Fibroblast of mammary gland (primary cell): ENCODE measurements around the gene PITPNM3.

Experiments used
- DNase-seq: peaks from one replicate; pipeline ENCODE4 v3.0.0-alpha.2; 2010; ENCODE audit warnings: low read depth
- H3K4me3 ChIP-seq: 2 replicates; pipeline ENCODE4 v1.5.1; 2011; ENCODE audit warnings: low read depth, mild to moderate bottlenecking, low read length, moderate library complexity; ENCODE audit not compliant: control insufficient read depth
- TF ChIP-seq, protein P1 (sequence below): conservative IDR thresholded peaks from 2 replicates; pipeline ENCODE4 v1.5.1; 2011; ENCODE audit warnings: low read depth, low read length, inconsistent platforms; ENCODE audit not compliant: control insufficient read depth, insufficient read depth

Gene PITPNM3

DNA sequence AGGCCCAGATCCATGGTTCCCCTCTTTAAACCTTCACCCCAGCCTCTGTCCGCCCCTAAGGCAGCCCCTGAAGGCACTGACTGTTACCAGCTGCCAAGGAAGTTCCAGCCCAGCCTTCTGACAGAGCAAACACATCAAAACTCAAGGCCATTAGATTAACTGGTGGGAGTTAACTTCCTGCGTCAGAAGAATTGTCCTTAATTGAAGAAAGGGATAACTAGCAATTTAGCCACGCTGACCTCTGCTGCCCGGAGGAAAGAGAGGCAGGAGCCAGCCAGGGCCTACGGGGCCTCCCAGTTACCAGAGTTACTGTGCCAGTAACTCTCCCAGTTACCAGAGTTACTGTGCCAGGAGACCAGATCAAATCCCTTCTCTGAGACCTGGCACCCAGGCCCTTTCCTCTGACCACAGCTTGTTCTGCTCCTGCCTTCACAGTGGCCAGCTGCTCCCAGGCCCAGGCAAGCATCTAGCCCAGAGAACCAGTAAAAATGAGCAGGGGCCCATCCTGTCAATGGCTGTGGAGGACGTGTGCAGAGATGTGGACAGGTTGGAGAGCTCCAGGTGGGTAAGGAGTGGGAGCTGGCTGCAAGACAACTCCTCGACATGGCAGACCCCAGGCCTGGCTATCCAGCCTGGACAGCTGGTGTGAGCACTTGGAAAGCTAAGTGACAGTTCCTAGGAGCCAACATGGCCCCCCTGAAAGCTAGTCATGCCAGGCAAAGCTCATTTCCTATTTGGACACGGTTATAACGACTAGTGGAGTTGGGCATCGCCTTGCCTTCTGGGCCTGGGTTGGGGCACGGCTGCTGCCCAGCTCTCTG is 2.8 kb upstream of the PITPNM3 start:
- TF ChIP-seq, protein P1, sequence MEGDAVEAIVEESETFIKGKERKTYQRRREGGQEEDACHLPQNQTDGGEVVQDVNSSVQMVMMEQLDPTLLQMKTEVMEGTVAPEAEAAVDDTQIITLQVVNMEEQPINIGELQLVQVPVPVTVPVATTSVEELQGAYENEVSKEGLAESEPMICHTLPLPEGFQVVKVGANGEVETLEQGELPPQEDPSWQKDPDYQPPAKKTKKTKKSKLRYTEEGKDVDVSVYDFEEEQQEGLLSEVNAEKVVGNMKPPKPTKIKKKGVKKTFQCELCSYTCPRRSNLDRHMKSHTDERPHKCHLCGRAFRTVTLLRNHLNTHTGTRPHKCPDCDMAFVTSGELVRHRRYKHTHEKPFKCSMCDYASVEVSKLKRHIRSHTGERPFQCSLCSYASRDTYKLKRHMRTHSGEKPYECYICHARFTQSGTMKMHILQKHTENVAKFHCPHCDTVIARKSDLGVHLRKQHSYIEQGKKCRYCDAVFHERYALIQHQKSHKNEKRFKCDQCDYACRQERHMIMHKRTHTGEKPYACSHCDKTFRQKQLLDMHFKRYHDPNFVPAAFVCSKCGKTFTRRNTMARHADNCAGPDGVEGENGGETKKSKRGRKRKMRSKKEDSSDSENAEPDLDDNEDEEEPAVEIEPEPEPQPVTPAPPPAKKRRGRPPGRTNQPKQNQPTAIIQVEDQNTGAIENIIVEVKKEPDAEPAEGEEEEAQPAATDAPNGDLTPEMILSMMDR = no peak
- DNase-seq = no peak
- no peak overlapping the region for H3K4me3 ChIP-seq

DNA sequence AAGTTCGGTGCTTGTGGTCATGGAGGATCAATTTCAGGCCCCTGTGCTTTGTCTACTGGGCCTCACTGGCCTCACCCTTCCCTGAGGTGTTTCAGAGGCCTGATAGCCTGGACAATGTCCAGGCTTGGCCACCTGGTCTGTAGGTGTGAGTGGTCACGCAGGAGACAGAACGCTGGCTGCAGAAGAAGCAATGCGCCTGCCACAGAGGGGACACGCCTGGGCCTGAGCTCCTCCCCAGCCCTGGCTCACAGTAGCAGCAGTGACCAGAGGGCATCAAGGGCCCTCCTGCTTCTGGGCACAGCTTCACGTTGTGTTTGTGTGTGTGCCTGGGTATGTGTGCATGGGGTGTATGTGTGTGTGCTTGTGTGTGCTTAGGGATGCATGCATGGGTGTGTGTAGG is 1.9 kb upstream of the PITPNM3 start:
- TF ChIP-seq, protein P1 = no peak
- no peak for DNase-seq
- no peak overlapping the region for H3K4me3 ChIP-seq

DNA sequence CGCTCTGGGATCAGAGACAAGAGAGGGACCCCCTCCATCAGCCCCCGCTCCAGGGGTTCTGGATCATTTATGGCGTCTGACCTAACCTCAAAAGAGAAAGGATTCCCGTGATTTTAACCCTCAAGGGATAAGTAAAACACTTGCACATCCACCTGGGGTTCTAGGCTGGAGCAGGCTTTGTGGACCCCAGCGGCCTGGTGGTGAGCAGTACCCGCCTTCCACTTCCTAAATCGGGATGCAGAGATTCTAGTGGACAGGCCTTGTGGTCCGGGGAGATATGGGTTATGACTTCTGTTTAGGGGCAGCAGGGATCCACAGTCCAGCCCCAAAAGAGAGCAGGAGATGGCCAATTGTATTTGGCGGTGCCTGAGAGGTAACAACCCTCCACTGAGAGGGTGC is 684 bp upstream of the PITPNM3 start:
- no peak for DNase-seq
- TF ChIP-seq, protein P1 = no peak
- no peak overlapping the region for H3K4me3 ChIP-seq

DNA sequence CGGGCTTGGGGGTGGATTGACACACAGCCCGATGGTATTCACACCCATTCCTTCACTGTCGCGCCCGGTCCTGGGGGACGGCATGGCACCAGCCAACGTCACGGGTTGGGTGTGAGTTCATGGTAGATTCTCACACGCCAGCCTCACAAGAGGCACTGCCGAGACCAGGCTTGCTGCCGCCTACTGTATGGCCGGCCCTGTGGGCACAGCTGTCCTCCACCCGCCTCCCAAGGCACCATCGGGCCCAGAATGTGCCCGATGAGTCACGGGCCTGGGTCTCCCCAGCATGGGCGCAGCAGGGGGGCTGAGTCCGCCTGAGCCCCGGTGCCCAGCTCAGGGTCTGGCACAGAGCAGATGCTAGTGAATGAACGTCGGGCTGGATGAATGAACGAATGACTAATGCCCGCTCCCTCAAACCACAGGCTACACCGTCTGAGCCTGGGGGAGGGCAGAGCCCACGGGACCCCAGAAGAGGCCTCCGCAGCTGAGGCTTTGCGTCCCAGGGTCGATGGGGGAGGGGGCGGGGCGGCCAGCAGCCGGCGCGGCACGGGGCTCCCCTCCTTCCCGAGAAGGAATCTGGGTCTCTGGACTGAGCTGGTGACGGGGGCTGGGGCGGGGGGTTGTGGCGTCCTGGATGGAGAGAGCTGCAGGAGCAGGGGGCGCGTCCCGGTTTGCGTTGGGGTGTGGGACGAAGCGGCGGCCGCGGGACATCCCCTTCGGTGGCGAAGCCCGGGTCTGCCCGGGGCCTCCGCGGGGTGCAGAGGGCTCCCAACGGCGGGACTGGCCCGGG is 829 bp downstream of the PITPNM3 start:
- H3K4me3 ChIP-seq = peak overlapping the region; percentile 35
- TF ChIP-seq, protein P1 = no peak
- peak; percentile 48 for DNase-seq

DNA sequence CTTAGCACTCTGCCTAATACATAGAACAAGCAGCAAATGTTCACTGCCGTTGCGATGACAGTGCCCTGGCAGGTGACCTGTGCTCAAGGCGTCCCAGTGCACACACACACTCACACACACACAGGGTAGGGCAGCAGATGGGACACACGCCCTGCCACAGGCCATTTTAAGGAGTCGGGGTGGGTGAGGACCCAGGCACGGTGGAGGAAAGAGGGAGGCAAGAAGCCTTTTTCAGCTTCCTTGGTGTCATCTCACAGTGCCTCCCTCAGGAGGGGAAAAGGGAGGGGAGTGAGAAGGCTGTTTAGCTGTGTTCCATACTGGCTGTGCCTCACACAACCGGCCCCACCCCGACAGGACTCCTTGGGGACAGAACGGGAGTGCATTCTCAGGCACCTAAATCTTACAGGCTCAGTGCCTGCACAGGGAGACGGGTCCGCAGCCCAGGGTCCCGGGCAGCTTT is 1.5 kb downstream of the PITPNM3 start:
- no peak for DNase-seq
- TF ChIP-seq, protein P1 = no peak
- H3K4me3 ChIP-seq = no peak overlapping the region

DNA sequence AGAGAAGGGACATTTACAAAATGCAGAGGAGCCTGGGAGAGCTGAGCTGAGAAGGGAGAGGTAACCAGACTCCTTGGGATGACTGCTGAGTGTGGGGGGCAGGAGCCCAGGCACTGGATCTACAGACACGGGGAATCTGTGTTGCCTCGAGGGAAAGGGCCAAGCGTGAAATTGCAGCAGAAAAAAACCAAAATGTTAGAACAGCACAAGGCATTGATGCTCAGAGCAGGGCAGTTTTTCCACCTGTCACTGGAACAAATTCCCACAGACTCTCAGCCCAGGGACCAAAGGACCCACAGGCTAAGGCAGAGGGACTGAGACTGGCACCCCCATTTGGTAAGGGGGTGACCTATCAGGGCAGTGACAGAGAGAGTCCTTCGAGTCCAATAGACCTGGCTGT is 2.0 kb downstream of the PITPNM3 start:
- H3K4me3 ChIP-seq = no peak overlapping the region
- TF ChIP-seq, protein P1 = no peak
- no peak for DNase-seq
